ENCODE results near the gene CHD1L.

GRCh38 chr1:147211577-147211976 is 30.9 kb upstream of the CHD1L start:
- TF ChIP-seq EZH2phosphoT487 (IDR thresholded peaks at IDR 0.05; ENCODE audit: insufficient read depth, low read depth) (no peak), EZH2 (IDR thresholded peaks at IDR 0.05; ENCODE audit: insufficient read depth, poor library complexity, severe bottlenecking) (no peak)
